Measurements from ENCODE around the gene ZNF286A.
"Not testable (repeated sequence)": the region's sequence is repeated elsewhere in the genome, so short reads cannot be mapped to it uniquely, and the experiment has no call there.

The ZNF286A gene
- total RNA-seq = 0.28 to 3.5 (median 2.2) reads per million in 17 experiments

DNA sequence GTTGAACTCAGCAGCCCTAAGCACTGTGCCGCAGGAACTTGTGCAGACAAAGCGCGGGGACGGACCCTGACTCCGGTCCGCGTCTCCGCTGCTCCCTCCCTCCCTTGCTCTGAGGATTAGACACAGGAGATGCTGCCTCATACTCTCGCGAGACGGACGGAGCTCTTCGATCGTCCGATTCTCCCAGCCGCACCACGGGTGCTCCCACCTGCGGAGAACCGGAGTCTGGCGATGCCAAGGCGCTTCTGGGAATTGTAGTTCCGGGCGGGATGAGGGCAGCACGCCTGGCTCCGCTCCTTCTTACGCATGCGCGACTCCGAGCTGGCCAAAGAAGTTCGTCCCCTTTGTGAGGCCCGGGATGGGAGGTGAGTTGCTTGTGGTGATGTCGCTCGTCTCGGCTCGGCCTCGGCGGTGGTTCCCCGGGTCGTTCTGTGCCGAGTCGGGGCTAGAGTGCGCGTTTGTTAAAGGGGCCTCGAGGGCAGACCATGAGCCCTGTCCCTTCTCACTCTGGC lies at the start of gene ZNF286A:
Gene ZNF286A, plus strand, starts transcription at position 340 of the 512 bp plus-strand sequence. CDS start 578 bp downstream, outside the sequence.
- DNase-seq = peak; percentile 98 to 99 (median 99)

DNA sequence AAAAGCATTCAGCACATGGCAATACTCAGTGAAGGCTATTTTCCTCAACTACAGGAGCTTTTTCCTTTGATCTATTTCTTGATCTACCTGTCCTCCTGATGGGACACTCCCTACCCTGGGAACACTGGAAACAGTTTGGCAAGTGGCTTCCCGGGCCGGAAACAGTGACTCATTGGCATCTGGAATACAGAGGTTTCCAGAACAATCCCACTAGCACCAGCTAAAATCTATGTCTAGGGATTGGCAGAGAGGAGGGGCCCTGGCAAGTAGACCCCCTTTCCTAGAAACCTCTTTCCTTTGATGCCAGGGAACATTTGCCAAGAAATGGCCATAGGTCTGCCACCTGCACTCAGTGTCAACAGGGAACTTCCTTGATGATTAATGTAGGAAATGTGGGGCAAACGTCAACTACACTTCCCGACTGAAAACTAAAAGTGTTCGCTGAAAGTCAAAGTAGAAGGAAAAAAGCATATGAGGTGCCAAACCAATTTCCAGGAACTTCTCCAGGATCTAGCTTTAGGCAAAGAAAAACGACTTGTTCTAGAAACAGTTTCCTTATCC lies 49.6 kb upstream of the ZNF286A start:
- DNase-seq = peak in 2 of 4 experiments; percentile 7 to 12

DNA sequence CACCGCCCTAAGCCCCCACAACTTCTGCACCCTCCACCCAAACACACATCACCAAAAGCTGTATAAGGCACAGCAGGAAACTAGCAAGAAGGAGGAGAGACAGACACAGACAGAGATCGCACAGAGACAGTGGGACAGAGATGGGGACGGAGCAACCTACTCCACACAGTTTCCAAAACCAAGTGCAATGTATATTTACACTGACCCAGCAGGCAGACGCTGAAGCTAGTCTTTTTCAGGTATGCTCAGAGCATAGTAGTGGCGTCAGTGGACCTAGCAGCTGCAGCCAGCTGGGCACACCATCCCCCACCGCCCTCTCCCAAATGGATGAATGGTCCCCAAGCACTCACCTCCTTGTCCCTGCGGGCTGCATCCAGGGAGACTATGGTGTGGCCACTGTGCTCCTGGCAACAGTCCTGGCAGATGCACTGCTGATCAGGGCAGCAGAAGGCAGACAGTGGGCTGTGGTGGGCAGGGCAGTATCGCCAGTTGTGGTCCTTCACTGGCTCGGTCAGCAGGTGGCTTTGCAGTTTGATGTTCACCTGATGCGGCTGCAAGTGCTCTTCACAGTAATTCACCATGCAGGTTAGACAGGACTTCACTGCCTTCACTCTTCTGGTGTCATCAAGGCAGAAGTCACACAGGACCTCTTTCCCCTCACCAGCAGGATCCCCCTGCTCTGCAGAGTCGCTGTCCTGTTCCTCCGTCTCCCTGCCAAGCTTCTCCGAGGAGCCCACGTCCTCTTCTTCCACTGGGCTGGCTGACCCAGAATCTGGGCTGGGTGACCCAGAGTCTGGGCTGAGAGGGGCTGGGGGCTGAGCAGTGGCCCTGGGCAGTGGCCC lies 48.6 kb upstream of the ZNF286A start:
- peak in 1 of 4 experiments; percentile 1 for DNase-seq

DNA sequence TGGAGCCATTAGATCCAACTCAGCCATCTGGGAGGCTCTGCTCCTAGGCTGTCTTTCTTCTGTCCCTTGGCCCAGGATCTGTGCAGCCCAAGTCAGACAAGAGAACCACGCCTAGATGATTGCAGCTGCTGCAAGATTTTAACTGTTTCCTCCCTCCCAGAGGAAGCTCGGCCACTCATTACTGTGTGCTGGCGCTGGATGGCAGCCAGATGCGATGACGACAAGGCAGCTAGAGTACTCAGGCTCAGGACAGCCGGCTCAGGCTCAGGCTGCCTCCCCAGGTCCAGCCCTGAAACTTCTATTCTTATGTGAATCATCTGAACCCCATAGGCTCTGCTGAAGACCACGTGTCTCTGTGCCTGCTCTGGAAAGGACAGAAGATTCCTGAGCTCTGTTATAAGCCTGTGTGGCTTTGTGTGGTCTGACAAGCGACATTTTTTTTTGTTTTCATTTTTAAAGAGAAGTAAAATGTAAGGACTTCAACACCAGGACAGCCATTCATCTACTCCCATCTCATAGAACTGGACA lies 47.9 kb upstream of the ZNF286A start:
- DNase-seq = peak; percentile 95 to 97 (median 96)

DNA sequence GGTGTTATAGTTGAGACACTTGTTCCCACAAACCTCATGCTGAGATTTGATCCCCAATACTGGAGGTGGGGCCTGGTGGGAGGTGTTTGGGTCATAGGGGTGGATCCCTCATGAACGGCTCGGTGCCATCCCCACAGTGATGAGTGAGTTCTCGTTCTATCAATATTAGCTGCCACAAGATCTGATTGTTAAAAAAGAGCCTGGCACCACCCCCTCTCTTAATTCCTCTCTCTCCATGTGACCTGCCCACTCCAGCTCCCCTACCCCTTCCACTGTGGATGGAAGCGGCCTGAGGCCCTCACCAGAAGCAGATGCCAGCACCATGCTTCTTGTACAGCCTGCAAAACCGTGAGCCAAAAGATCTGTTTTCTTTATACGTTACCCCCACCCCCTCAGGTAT lies 46.6 kb upstream of the ZNF286A start:
- no peak for DNase-seq

DNA sequence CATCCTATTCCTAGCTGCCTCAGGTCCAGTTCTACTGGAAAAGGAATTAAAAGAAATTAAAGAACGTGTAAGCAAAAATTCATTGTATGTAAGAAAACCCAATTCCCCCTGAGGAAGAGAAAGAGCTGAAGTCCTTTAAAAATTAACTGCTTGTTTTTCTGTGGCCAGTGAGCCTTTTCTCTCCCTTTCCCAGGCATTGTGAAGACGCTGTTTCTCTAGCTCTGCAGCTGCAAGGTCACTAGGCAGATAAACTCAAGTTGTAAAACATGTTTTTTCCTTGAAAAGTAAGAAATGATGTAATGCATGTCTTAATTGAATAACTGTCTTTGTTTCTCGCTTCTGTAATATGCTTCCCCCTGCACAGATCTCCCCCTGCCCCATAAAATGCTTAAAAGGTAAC lies 45.2 kb upstream of the ZNF286A start:
- not testable (repeated sequence) for DNase-seq

DNA sequence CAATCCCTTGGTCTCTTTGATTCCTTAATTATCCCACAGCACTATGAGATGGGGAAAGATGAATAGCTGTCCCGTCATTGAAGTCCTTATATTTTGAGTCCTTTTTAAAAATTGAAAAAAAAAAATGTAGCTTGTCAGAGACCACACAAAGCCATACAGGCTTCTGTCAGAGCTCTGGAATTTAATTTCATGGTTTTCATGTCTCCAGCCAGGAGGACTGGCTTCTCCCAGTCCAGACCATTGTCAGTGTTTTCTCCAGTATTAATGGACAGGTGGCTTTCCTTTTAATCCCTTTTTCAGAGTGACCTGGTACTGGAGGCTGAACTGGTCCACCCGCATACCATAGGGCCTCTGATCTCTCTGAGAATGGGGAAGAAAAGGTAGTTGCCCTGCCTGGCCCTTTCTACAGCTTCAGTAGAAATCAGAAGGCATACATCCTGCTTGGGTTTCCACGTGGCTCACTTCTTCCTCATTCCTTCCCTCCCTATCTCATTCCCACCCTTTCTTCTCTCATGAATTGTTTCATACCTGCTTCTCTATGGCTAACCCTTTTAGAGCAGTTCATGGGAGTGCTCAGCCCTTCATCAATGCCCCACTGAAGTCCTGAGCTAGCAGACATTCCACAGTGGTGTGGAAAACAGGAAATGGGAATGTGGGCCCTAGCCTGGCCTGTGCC lies 44.5 kb upstream of the ZNF286A start:
- DNase-seq = no peak

DNA sequence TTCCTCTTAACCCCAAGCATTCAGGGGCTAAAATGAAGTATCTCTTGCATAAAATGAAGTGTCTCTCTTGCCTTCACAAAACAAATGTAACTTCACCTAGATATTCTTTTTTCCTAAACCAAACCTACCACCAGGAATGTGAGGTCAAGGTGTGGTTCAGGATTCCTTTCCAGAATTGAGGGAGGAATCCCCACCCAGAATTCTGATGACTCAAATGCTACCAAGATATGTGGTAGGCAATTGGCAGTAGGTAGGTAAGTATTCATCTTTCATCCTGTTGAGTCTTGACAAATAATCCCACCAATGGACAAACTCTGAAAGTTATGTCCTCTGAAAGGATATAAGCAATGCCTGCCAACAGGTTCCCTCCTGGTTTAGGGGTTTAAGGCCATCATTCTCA lies 41.7 kb upstream of the ZNF286A start:
- no peak for DNase-seq

DNA sequence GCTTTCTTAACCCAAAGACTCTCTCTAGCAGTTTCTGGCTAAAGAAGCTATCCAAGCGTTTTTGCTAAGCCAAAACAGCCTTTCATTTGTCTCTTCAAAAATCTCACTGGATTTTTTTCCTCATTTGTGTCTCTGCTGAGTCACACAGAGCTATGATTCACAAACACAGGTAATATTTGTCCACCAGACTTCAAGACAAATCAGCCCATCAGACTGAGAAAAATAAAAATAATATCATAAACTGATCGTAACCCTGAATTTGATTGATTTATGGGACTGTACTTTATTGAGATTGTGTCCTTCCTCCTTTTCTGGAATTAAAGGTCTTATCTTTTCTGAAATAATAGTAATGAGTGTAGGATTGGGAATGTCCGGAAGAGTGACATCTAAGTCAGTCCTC lies 41.3 kb upstream of the ZNF286A start:
- DNase-seq = no peak

DNA sequence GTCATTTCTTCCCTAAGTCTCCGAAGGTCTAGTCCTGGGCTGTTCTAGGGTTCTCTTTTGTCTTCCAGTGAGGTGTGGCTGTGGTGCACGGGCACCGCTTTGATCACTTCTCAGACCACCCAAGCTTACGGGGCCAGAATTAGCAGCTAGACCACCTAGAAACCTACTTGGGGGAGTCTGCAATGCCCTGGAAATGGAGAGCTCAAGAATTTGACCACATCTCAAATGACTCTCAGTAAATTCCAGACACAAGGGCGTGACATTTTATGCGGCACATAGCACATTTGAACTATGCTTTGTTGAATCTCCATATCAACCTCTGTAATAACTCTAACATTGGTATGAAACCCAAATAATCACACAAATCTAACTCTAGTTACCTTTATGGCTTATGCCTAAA lies 40.3 kb upstream of the ZNF286A start:
- no peak for DNase-seq

DNA sequence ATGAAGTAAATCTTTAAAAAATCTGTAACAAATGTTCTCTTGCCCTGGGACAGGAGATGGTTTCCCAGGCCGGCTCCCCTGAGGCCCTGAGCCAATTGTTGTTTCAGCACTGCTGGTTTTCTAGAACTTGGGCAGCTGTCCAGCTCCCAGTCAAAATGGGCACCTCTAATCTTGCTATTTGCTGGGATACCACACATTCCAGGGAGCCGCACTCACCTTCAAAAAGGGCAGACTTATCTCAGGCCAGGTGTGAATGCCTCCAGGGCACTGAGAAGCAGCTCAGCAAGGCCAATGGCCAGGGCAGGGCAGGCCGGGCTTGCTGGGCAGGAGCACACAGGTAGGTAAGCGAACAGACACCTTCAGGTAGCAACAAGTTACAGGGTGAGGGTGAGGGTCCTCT lies 39.9 kb upstream of the ZNF286A start:
- DNase-seq = no peak

DNA sequence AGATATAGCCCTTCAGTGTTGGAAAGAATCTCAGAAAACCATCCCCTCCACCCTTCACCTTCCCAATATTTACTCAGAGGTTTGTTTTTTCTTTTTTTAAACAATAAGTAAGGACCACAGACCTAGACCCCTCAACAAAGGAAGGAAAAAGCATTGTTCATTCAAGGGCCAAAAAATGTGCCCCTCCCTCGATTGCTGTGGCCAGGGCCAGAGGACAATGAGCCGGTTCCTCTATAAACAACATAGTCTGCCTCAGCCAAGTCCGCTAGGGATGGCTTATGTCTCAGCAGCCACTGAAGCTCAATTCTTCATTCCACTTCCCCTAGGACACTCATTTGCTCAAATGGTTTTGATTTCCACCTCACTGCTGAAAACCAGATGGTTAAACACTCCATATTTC lies 39.5 kb upstream of the ZNF286A start:
- no peak for DNase-seq

DNA sequence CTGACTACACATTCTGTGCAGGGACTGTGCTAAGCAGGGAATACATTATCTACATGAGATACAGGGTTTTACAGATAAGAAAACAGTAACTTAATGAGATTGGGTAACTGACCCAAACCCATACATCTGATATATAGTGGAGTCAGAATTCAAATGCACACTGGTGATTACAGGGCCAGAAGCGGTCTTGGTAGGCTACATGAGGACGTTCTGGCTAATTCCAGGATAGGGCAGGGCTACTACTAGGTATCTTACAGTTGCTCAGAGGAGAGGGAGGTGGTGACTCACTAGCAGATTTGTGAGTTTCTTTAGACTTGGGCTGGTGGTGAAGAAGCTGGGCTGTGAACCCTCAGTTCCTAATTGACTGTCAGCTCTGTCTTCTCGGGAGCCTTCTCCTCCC lies 36.9 kb upstream of the ZNF286A start:
- DNase-seq = no peak

DNA sequence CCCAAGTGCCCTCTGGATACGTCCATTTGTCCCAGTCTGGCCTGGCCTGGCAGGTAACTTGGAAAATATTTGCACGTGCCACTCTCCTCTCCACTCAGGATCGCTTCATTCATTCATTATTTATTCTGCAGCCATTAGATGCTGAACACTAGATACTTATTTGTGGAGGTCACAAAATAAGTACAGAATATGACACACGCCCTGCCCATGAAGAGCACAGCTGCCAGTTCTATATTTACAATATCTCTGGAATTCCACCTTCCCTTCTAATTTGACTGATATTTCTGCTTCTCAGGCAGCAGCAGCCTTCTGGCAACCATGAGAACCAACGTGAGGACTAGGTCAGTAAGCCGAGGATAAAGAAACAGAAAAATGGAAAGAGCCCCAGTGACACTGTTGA lies 36.4 kb upstream of the ZNF286A start:
- no peak for DNase-seq

DNA sequence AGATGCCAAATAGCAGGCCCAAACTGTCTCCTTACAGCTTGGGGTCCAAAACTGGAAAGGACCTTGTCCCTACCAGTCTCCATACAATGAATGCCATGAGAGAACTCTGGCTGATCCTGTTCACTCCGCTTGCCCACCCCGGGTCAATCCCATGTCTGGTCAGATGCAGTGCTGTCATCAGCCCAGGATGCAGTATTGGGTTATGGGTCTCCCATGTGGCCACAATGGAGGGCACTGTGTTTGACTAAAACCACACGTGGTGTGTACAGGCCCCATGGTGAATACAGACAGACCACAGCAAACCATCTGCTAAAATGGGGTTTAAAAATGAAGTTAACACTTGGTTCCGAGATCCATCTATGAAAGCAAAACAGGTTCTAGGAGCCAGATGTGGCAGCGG lies 35.9 kb upstream of the ZNF286A start:
- DNase-seq = no peak

DNA sequence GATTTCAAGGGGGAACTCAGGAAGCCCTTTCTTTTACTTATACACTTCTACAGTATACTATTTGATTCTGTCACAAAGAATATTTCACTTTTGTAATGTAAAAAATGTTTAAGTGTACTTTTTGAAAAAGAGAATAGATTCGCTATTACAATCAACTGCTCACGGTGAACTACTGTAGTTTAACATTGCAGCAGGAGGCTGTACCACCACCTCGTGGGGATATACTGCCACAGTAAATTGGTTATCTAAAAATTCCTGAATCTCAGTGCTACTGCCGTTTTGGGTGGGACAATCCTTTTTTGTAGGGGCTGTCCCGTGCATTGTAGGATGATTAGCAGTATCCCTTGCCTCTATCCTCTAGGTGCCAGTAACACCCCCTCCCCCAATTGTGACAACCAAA lies 30.0 kb upstream of the ZNF286A start:
- DNase-seq = not testable (repeated sequence)

DNA sequence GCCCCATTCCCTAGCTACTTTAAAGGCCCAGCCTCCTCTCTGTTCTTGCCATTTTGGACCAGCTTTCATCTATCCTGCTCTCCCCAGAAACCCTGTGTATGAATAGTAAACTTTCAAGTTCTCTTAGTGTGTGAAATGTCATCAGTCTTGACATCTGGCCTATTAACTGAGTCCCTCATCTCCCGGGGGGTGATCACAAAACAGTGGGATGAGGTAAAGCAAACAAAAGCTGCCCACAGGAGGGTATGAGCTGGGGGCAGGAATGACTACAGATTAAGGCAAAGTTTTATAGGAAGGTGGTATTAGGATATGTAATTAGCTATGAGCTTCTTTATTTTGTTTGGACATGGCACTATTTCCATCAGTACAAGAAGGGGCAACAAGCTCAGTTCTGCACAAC lies 24.9 kb upstream of the ZNF286A start:
- DNase-seq = not testable (repeated sequence)

DNA sequence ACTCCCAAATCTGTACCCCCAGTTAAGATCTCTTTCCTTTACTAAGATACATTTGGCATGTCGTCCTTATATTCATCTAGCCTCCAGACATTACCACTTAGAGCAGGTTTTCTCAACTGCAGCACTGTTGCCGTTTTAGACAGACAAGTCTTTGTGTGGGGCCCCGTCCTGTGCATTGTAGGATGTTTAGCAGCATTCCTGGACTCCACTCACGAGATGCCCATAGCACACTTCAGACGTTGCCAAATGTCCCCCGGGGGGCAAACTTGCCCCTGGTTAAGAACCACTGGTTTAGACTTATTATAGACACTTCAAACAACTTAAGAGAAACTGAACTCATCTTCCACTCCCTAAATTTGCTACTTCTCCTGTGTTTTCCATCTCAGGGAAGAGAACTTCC lies 23.6 kb upstream of the ZNF286A start:
- not testable (repeated sequence) for DNase-seq

DNA sequence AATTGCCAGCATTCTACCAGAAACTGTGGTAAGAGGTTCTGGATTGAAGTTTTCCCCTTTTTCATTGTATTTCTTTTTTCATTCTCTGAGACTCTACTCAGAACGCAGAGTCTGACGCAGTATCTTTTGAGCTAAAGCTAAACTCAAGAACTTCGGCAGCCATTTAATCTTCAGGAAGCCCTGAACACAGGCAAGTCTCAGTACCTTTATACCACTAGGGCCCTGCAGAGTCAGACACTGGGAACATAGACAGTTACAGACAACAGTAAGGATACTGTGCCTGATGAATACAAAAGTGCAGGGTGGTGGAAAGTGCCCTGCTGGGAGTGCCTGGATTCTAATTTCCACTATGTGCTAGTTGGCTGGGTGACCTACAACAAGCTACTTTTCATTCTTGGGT lies 16.4 kb upstream of the ZNF286A start:
- not testable (repeated sequence) for DNase-seq

DNA sequence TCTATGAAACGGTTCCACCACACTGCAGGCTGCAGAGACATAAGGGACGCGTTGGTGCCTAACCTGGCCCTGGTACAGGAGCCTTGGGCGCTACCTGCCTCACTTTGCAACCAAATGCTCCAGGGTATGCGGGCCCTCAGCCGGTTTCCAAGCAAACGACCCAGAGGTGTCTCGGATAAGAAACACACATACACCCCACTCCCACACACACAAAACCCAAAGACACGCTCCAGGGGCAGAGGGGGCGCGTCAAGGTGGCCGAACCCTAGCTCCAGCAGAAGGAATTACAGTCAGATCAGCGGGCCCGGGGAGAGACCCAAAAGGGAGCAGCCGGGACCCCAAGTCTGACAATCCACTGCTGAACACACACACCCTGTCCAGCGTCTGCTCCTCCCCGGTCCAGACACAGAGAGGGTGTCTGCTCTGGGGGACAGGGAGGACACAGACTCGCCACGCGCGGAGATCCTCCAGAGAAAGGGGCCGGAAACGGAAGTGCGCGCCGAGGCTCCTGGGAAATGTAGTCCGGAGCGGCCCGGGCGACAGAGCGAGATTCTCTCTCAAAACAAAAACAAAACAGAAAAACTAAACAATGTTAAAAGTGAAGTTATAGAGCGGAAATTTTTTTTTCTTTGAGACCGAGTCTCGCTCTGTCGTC lies 15.6 kb upstream of the ZNF286A start, which contains the start of gene TRIM16:
Gene TRIM16, minus strand, starts transcription at position 488 of the 655 bp plus-strand sequence. CDS start 32,702 bp downstream, outside the sequence.
- DNase-seq = peak; percentile 76 to 89 (median 82)

DNA sequence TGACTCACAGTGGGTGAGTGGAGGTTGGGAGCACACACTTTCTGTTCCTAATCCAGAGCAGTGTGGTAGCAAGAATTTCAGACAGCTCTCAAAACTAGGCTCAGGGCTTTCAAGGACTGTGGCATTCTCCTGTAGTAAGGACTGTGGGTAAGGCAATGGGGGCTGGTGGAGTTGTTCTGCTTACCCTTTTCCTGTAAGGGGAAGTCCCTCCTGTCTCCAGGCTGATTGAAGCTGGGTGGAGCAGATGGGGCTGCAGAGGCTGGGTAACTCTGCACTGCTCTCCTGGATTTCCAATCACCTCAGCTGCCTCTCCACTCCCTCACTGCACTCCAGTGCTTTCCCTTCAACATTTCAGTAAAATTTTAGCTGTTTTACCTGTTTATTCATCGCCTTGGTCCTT lies 12.1 kb upstream of the ZNF286A start:
- not testable (repeated sequence) for DNase-seq

DNA sequence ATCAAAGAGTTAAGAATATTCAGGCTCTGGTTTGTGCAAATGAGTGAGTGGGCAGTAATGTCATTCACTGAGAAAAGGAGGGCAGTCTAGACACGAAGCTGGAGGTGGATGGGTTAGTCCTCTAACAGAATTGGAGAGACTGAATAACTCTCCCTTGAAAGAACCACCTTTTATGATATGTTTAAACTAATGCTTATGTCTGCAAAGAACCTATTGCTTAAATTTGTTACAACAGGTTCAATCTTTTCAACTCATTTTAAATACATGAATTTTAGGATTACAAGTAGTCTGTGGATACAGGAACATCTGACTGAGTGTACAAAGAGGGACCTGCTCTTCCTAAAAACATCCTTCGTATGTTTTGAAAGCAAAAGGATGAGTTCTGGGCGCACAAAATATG lies 585 bp upstream of the ZNF286A start:
- not testable (repeated sequence) for DNase-seq
